HPDE6-E6E7 (cell line): ENCODE measurements around the gene VARS1.
"Not testable (repeated sequence)": the region's sequence is repeated elsewhere in the genome, so short reads cannot be mapped to it uniquely, and the experiment has no call there.

Source experiments
- DNase-seq: peaks from one replicate; pipeline ENCODE4 v3.0.0; 2011; ENCODE audit warnings: missing footprints; ENCODE audit errors: extremely low spot score

VARS1 gene

DNA sequence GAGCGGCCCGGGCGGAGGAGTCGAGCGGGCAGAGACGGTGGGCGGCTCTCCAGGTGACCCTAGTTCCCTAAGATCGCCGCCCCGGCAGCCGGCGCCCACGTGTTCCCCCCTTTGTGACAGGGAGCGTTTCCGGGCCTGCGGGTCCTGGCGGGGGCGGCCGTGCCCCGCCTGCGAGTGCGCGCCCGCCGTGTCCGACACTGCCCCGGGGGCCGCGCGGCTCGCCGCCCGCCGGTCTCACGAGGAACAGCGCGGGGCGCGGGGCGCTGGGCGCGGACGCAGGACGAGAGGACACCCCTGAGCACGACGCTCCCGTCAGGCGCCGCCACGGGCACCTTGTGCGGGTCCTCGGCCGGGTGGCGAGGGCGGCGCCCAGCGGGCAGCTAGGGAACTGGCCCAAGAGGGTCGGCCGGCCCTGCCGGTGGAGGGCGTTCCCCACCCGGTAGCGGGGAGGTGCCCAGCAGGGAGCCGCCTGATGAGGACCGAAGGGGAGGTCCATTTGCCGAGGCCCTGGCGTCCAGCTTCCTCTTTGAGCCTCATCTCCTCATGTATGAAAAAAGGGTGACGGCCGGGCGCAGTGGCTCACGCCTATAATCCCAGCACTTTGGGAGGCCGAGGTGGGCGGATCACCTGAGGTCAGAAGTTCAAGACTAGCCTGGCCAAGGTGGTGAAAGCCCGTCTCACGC is at the start of gene VARS1:
VARS1 (minus strand) TSS at position 137 of the 683 bp plus-strand sequence. CDS start 535 bp downstream, outside the sequence.
- peak; percentile 94 for DNase-seq

DNA sequence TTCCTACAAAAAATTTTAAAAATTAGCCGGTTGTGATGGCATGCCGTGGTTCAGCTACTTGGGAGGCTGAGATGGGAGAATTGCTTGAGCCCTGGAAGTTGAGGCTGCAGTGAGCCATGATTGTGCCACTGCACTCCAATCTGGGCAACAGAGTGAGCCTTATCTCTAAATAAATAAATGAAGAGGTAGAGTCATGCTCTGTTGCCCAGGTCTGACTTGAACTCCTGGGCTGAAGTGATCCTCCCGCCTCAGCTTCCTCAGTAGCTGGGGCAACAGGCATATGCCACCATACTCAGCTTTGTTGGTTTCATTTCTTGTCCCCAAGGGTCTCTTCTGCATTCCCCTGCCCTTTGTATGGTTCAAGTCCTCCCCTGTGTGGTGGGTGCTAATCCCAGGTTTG is 49.0 kb upstream of the VARS1 start:
- no peak for DNase-seq

- no peak for DNase-seq
These were observed 46.5 kb upstream of the VARS1 start for GRCh38 chr6:31842053-31842452.

DNA sequence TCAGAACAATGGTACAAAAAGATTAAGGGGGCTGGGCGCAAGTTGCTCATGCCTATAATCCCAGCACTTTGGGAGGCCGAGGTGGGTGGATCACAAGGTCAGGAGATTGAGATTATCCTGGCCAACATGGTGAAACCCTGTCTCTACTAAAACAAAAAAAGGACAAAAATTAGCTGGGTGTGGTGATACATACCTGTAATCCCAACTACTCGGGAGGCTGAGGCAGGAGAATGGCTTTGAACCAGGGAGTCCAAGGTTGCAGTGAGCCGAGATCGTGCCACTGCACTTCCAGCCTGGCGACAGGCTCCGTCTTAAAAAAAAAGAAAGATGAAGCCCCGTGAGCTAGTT is 44.2 kb upstream of the VARS1 start:
- DNase-seq, result not testable (repeated sequence)

DNA sequence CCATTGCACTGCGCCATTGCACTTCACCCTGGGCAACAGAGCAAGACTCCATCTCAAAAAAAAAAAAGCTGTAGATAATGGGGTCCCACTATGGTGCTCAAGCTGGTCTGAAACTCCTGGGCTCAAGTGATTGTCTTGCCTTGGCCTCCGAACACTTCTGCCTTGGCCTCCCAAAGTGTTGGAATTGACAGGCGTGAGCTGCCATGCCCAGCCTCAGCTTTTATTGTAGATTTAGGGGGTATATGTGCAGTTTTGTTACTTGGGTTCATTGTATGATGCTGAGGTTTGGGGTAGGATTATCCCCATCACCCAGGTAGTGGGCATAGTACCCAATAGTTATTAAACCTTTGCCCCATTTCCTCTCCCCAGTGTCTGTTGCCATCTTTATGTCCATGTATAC is 43.4 kb upstream of the VARS1 start:
- no peak for DNase-seq

DNA sequence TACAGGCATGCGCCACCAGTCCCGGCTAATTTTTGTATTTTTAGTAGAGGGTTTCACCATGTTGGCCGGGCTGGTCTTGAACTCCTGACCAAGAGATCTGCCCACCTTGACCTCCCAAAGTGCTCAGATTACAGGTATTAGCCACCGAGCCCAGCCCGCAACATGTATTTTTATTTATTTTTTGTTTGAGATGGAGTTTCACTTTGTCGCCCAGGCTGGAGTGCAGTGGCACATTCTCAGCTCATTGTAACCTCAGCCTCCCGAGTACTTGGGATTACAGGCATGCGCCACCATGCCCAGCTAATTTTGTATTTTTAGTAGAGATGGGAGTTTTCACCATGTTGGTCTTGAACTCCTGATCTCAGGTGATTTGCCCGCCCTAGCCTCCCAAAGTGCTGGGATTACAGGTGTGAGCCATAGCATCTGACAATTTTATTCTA is 42.6 kb upstream of the VARS1 start:
- not testable (repeated sequence) for DNase-seq

DNA sequence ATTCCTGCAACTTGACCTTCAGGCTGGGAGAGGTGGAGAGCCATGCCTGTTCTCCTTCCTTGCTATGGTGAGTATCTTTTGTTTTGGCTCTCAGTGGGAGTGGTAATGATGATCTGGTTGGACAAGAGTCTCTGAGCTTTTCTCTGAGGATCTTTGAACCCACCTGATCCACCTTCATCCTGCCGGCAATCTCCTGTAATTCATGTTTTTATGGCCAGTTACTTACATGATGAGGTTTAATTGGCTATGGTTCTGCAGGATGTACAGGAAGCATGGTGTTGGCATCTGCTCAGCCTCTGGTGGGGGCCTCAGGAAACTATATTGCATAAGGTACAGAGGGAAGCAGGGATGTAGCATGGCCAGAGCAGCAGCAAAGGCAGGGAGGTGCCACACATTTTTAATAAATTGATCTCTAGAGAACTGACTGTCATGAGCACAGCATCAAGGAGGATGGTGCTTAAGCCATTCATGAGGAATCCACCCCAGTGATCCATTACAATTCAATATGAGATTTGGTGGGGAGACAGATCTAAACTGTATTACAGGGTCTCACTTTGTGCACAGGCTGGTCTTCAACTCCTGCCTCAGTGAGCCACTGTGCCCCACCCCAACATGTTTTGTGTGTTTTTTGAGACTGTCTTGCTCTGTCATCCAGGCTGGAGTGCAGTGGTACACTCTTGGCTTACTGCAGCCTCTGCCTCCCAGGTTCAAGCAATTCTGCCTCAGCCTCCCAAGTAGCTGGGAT is 42.0 kb upstream of the VARS1 start:
- DNase-seq, result no peak

GRCh38 chr6:31836474-31837368 is 41.2 kb upstream of the VARS1 start:
- no peak for DNase-seq

DNA sequence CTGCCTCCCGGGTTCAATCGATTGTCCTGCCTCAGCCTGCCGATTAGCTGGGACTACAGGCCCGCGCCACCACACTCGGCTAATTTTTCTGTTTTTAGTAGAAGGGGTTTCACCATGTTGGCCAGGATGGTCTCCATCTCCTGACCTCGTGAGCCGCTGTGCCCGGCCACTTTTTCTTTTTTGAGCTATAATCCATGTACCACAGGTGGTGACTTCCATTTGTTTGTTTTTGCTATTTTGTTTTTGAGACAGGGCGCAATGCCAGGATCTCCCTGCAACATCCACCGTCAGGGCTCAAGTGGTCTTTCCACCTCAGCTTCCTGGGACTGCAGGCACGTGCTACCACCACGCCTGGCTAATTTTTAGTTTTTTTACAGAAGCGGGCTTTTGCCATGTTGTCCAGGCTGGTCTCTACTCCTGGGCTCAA is 40.5 kb upstream of the VARS1 start:
- no peak for DNase-seq

DNA sequence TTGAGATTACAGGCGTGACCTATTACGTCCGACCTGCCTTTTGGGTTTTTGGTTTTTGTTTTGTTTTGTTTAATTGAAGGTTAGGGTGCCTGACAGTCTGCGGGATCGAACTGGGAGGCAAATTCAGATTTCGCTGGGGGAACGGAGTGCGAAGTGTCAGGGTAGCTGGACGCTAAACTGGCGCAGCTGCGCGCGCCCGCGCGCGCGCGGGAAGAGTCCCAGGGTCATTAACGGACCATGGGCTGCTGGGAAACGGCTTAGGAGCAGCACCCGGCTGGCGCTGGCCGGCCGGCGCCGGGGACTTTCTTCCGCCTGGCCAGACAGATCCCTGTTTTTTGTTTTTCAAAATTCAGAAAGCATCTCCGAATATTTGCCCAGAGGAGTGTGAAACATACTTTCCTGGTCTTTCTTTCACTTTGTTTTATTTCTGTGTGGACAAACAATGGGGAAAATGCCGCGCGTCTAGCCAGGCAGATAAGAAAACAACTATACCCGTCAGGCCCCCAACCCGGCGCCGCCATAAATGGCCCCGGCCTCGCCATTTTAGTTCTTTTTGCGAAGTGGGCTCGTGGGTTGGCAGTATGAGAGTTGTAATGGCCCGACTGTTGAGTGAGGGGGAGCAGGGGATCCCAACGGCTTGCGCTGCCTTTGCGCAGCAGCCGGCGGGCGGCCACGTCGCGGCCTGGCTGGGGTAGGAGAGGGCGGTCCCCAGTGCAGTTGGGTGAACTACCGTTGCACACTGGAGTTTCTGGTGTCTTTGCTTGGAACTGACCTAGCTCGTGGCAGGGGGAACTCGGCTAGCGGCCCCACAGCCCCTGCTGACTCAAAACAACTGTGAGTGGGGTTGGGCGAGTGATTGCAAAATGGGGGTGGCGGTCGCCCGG is 39.1 kb upstream of the VARS1 start:
- peak; percentile 77 for DNase-seq

DNA sequence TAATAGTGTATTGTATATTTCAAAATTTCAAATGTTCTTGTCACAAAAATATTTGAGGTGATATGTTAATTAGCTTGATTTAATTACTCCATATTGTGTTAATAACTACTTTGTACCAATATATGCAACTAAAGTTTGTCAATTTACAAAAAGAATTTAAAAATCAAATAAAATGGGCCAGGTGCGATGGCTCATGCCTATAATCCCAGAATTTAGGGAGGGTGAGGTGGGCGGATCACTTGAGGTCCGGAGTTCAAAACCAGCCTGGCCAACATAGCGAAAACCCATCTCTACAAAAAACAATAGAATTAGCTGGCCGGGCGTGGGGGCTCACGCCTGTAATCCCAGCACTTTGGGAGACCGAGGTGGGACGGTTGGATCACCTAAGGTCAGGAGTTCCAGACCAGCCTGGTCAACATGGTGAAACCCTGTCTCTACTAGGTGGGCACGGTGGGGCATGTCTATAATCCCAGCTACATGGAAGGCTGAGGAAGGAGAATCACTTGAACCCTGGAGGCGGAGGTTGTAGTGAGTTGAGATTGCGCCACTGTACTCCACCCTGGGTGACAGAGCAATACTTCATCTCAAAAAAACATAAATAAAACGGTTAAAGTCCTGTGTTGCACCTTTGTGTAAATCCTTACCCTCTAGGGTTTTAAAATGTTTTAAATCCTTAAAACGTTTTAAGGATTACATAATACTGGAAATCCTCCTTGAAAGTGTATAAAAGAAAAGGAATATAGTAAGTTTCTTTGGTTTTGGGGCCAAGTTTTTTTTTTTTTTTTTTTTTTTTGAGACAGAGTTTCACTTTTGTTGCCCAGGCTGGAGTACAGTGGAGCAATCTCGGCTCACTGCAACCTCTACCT is 36.0 kb upstream of the VARS1 start:
- DNase-seq, result no peak

GRCh38 chr6:31830886-31831335 is 35.4 kb upstream of the VARS1 start:
- DNase-seq, result no peak

DNA sequence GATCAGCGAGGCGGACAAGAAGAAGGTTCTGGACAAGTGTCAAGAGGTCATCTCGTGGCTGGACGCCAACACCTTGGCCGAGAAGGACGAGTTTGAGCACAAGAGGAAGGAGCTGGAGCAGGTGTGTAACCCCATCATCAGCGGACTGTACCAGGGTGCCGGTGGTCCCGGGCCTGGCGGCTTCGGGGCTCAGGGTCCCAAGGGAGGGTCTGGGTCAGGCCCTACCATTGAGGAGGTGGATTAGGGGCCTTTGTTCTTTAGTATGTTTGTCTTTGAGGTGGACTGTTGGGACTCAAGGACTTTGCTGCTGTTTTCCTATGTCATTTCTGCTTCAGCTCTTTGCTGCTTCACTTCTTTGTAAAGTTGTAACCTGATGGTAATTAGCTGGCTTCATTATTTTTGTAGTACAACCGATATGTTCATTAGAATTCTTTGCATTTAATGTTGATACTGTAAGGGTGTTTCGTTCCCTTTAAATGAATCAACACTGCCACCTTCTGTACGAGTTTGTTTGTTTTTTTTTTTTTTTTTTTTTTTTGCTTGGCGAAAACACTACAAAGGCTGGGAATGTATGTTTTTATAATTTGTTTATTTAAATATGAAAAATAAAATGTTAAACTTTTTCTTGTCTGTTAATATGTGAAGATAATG is 34.2 kb upstream of the VARS1 start:
- no peak for DNase-seq

- DNase-seq, result peak; percentile 96
These were observed 31.9 kb upstream of the VARS1 start, which contains the start of gene HSPA1B for GRCh38 chr6:31827286-31828079. Gene HSPA1B, plus strand, starts transcription at chr6:31827738. Its CDS starts 213 bp downstream, at chr6:31827951.

GRCh38 chr6:31826793-31827285 is 31.3 kb upstream of the VARS1 start:
- no peak for DNase-seq

DNA sequence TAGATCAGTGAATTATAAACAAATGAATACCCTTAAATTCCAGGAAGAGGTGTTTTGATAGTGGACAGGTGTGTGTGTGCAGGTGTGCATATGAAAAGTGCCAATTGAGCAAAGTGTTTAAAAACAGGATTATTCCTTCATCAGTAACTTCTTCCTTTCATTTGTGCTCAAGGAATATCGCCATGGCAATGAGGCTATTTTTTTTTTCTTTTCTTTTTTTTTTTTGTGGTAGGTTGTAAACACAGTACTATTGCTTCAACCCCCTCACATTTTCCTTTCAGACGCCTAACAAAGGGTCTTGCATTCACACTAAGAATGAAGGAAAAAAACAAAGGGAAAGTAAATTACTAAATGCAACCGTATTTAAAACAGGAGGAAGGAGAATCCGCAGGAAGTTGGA is 30.0 kb upstream of the VARS1 start:
- no peak for DNase-seq

DNA sequence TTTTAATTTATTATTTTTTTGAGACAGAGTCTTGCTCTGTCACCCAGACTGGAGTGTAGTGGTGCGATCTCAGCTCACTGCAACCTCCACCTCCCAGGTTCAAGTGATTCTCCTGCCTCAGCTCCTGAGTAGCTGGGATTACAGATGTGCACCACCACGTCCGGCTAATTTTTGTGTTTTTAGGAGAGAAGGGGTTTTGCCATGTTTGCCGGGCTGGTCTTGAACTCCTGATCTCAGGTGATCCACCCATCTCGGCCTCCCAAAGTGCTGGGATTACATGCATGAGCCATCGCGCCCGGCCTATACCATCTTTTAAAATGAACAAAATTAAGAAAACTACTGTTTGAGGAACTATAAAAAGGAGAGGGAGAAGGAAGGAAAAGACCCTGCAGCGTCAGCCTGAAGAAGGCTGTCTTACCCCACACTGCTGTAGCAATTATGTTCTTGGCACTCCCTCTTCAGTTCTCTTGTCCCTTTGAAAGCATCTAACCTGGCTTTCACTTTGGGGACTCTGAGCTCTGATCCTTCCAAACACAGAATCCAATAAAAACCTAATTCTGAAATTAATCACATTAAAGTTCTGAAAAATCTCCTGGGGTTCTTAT is 28.1 kb upstream of the VARS1 start:
- DNase-seq, result not testable (repeated sequence)
